Measurements from ENCODE around the gene DNAJC7. TPM values are rescaled to one million over a fixed set of nuclear protein-coding genes. Genes with fewer than 3 reads are reported as not detected.

DNAJC7 gene
- total RNA-seq, 1 experiment from 2014 or later = 147 TPM

DNA sequence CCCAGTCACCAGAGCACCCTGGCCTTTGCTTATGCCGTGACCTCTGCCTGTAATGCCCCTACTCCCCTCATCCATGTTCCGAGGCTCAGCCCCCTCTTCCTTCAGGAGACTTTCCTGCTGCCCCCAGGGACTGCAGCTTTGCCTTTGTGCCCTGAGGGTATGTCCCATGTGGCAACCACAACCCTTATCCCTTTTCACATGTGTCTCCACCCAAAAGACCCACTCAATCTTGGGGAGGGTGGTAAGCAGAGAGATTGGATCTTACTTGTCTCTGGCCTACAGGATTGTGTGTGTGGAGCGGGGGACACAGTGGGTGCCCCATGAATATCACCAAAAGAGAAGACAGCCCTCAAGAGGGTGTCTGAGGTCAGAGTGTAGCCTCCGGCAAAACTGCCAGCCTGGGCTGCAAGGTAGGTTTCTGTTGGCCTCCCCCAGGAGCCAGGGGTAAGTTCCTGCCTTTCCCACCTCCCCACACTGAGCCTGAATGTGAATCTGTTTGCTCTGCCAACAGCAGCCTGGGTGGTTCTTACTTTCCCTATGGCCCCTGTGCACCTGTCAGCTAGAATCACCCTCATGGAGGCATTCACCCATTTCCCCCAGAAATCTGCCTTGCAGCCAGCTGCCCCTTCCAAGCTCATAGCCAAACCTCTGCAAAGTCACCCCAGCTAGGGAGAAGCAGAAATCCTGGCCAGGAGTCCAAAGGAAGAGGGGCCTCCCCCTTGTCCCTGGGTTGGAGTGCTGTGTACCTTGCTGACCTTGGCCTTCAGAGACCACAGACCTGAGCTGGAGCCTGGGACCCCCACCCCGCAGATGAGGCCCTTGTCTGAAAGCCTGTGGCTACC lies 44.6 kb upstream of the DNAJC7 start:
- no TSS peak for BruUV-seq (replicated peaks)
- H3K27me3 Mint-ChIP-seq (ENCODE audit: insufficient read depth, unreplicated experiment) = no peaks in the 10 kb centered on the region
- TF ChIP-seq, protein P1, sequence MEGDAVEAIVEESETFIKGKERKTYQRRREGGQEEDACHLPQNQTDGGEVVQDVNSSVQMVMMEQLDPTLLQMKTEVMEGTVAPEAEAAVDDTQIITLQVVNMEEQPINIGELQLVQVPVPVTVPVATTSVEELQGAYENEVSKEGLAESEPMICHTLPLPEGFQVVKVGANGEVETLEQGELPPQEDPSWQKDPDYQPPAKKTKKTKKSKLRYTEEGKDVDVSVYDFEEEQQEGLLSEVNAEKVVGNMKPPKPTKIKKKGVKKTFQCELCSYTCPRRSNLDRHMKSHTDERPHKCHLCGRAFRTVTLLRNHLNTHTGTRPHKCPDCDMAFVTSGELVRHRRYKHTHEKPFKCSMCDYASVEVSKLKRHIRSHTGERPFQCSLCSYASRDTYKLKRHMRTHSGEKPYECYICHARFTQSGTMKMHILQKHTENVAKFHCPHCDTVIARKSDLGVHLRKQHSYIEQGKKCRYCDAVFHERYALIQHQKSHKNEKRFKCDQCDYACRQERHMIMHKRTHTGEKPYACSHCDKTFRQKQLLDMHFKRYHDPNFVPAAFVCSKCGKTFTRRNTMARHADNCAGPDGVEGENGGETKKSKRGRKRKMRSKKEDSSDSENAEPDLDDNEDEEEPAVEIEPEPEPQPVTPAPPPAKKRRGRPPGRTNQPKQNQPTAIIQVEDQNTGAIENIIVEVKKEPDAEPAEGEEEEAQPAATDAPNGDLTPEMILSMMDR (IDR thresholded peaks at IDR 0.05; ENCODE audit: insufficient read depth in 1 of 2, low read depth in 1 of 2, low read length in 1 of 2, severe bottlenecking in 1 of 2, unreplicated experiment in 1 of 2) = no peak
- no peak overlapping the region for H3K4me3 ChIP-seq (ENCODE audit: low read depth, low read length)
- CTCF ChIA-PET = no interaction called here
- no peak overlapping the region for H3K4me3 Mint-ChIP-seq (ENCODE audit: unreplicated experiment)
- H3K4me1 Mint-ChIP-seq (ENCODE audit: low read depth, unreplicated experiment) = no peaks in the 10 kb centered on the region
- intact Hi-C loops (cut with micrococcal nuclease; ENCODE audit: unreplicated experiment) = loop anchor here (2.0 kb wide), 1 partner anchor 37 kb away; no protein-coding TSS in a partner anchor
- no peaks in the 10 kb centered on the region for H3K4me1 ChIP-seq
- no peaks in the 10 kb centered on the region for H3K9me3 Mint-ChIP-seq (ENCODE audit: unreplicated experiment)
- H3K27me3 ChIP-seq (replicated peaks; ENCODE audit: control insufficient read depth, insufficient read depth, low read length) = no peaks in the 10 kb centered on the region
- POLR2A ChIA-PET = no interaction called here
- H3K9me3 ChIP-seq = no peaks in the 10 kb centered on the region
- no peaks in the 10 kb centered on the region for H3K36me3 Mint-ChIP-seq (ENCODE audit: insufficient read depth, unreplicated experiment)
- H3K27ac Mint-ChIP-seq (ENCODE audit: unreplicated experiment) = no peak overlapping the region
- DNase-seq = no peak
- no peaks in the 10 kb centered on the region for H3K36me3 ChIP-seq (ENCODE audit: control insufficient read depth, insufficient read depth, low read length)

DNA sequence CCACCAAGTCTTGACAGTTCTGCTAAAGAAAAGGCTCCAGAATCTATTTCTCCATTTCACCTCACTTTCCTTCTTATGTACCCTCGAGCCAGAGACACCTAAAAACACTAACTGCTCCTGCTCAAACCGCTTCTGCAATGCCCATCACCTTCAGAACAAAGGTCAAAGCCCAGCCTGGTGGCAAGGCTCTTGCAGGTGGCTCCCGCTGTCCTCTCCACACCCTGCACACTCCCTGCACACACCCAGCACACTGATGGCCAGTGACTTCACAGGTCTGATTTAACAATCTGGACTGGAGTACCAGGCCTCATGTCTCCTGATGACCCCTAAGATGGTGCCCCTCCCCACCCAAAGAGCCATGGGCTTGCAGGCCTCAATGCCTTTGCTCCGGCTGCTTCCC lies 43.0 kb upstream of the DNAJC7 start:
- Histone ChIP-seq H3K27me3 (replicated peaks; ENCODE audit: control insufficient read depth, insufficient read depth, low read length) (no peaks in the 10 kb centered on the region), H3K4me3 (ENCODE audit: low read depth, low read length) (no peak overlapping the region), H3K9me3 (no peaks in the 10 kb centered on the region), H3K4me1 (no peaks in the 10 kb centered on the region), H3K36me3 (ENCODE audit: control insufficient read depth, insufficient read depth, low read length) (no peaks in the 10 kb centered on the region)
- BruUV-seq (replicated peaks) = no TSS peak
- POLR2A ChIA-PET = no interaction called here
- Mint-ChIP-seq H3K4me1 (ENCODE audit: low read depth, unreplicated experiment) (peaks cover 3% of the 10 kb centered on the region), H3K36me3 (ENCODE audit: insufficient read depth, unreplicated experiment) (no peaks in the 10 kb centered on the region), H3K27ac (ENCODE audit: unreplicated experiment) (no peak overlapping the region), H3K9me3 (ENCODE audit: unreplicated experiment) (no peaks in the 10 kb centered on the region), H3K4me3 (ENCODE audit: unreplicated experiment) (no peak overlapping the region), H3K27me3 (ENCODE audit: insufficient read depth, unreplicated experiment) (no peaks in the 10 kb centered on the region)
- TF ChIP-seq, protein P1 (IDR thresholded peaks at IDR 0.05; ENCODE audit: insufficient read depth in 1 of 2, low read depth in 1 of 2, low read length in 1 of 2, severe bottlenecking in 1 of 2, unreplicated experiment in 1 of 2) = no peak
- CTCF ChIA-PET = no interaction called here
- DNase-seq = no peak
- intact Hi-C loops (cut with micrococcal nuclease; ENCODE audit: unreplicated experiment) = no loop called here

DNA sequence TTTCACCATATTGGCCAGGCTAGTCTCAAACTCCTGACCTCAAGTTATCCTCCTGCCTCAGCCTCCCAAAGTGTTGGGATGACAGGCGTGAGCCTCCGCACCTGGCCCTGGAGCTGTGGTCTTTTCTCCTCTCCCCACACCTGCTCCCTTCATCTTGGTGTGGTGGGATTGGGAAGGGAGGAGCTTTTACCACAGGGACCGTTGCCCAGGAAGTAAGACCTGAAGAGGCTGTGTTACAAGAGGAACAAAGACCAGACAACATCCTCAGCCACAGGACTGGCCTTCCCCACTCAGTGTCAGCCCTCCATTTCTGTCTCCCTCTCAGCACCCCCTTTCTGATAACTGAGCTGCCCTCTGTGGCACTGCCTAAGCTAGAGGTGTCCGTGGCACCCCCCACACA lies 42.6 kb upstream of the DNAJC7 start:
- CTCF ChIA-PET = no interaction called here
- no TSS peak for BruUV-seq (replicated peaks)
- TF ChIP-seq, protein P1 (IDR thresholded peaks at IDR 0.05; ENCODE audit: insufficient read depth in 1 of 2, low read depth in 1 of 2, low read length in 1 of 2, severe bottlenecking in 1 of 2, unreplicated experiment in 1 of 2) = no peak
- peaks cover 7% of the 10 kb centered on the region for H3K4me1 Mint-ChIP-seq (ENCODE audit: low read depth, unreplicated experiment)
- Histone ChIP-seq H3K4me3 (ENCODE audit: low read depth, low read length) (no peak overlapping the region), H3K4me1 (no peaks in the 10 kb centered on the region), H3K36me3 (ENCODE audit: control insufficient read depth, insufficient read depth, low read length) (no peaks in the 10 kb centered on the region), H3K27me3 (replicated peaks; ENCODE audit: control insufficient read depth, insufficient read depth, low read length) (no peaks in the 10 kb centered on the region), H3K9me3 (no peaks in the 10 kb centered on the region)
- H3K27ac Mint-ChIP-seq (ENCODE audit: unreplicated experiment) = no peak overlapping the region
- H3K27me3 Mint-ChIP-seq (ENCODE audit: insufficient read depth, unreplicated experiment) = no peaks in the 10 kb centered on the region
- intact Hi-C loops (cut with micrococcal nuclease; ENCODE audit: unreplicated experiment) = no loop called here
- no peak overlapping the region for H3K4me3 Mint-ChIP-seq (ENCODE audit: unreplicated experiment)
- H3K9me3 Mint-ChIP-seq (ENCODE audit: unreplicated experiment) = no peaks in the 10 kb centered on the region
- POLR2A ChIA-PET = no interaction called here
- no peaks in the 10 kb centered on the region for H3K36me3 Mint-ChIP-seq (ENCODE audit: insufficient read depth, unreplicated experiment)
- no peak for DNase-seq

All from Caco-2 (cell line).